Daoy (cell line): ENCODE data around the gene KCNJ16. TPM values are rescaled to one million over a fixed set of nuclear protein-coding genes. Genes with fewer than 3 reads are reported as not detected.
"Not testable (repeated sequence)": the region's sequence is repeated elsewhere in the genome, so short reads cannot be mapped to it uniquely, and the experiment has no call there.

Source experiments
- DNase-seq: peaks from one replicate; pipeline ENCODE4 v3.0.0-alpha.2; 2015; ENCODE audit warnings: low read depth
- total RNA-seq: library from RNA; depleted of rRNA; stranded (reverse); fragments of >200 nt; shearing (Covaris generic); gene quantifications from 2 replicates; pipeline ENCODE4 v1.2.3, GENCODE V29; 2014; rRNA removed

The KCNJ16 gene
- total RNA-seq, result not detected in 2 replicates

DNA sequence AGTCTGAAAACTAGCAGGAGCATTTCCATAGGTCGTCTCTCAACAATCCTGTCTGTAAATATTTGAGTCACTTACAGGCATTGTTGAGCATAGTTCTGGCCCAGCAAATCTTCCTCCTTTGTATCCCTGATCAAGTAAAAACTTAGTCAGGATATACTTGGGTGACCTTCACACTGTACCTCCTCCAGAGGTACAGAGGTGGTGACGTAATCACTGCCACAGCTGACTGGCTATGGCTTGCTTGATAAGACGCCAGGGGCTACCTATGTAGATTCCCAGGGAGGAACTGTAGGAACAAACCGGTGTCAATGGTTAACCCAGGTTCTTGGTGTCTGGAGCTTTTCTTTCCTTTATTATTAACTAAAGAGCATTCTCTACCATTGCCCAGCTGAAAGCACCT is at the start of gene KCNJ16:
Gene KCNJ16 (plus strand): TSS at position 270 of the 400 bp plus-strand sequence. CDS start 56,863 bp downstream, outside the sequence.
- peak; percentile 16 for DNase-seq

DNA sequence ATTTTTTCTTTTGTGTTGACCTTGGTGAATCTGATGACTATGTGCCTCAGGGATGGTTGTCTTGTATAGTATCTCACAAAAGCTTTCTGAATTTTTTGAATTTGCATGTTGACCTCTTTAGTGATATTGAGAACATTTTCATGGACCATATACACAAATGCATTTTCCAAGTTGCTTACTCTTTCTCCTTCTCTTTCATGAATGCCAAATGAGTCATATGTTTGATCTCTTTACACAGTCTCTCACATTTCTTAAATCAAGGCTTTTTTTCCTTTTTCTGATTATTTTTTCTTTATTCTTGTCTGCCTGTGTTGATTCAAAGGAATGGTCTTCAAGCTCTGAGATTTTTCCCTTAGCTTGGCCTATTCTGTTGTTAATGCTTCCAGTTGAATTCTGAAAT is 46.6 kb upstream of the KCNJ16 start:
- no peak for DNase-seq

DNA sequence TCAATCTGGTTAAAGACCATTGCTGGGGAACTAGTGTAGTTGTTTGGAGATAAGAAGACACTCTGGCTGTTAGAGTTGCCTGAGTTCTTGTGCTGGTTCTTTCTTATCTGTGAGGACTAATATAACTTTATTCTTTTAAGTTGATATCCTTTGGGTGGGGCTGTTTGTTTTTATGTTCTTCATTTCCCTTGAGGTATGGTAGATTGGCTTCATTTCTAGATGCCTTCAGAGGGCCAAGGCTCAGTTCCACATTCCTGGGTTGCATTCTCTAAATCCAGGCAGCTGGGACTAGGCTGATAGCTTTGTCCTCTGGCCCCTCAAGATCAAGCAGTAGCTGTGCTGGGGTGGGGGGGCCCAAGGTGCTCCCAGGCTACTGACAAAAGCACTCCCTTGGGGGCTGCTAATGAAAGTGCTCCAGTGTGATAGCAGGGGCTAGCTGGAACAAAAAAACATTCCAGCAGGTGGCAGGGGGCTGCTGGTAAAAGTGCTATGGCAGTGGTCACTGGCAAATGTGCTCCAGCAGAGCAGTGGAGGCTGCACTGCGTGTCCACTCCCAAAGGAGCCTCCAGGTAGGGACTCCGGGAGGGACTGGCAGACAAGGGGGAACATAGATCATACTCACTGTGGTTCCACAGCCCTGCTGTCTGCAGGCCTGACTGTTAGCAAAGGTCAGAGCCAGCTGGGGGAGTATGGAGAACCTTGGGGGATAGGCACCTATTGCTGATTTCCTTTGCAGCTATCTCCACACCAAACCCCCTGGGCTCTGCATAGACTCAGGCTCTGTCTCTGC is 45.9 kb upstream of the KCNJ16 start:
- DNase-seq, result no peak

DNA sequence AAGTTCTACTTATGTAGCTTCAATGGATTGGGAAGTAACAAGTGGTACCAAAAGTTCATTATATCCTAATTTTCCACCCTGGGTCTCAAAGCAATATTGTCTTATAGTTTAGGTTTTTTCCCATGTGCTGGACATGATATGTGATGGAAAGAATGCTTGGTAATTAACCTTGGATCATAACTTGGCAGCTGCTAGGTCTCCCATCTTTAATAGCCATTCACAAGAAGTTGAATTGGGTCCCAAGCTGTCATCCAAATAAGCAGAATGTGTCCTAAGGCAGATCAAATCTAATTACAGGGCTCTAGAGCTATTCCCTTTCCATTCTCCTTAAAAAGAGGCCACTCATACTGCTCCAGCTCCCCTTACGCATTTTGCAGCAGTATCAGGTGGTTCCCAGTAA is 44.7 kb upstream of the KCNJ16 start:
- no peak for DNase-seq

DNA sequence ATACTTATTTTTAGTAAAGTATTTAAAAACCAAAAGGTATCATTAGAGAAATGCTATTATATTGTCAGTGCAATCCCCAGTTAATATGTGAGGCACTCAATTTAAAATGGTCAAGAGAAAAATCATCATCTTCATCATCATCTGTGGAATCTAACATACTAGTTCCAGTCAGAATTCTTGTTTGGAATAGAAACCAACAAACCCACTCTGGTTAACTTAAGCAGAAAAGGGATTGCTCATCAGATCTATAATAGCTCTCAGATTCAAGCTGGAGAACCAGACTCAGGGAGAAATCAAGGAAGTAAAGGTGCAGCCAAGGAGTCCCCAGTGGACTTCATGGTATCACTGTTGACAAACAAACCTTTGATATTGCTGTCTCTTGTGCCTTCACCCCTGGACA is 43.7 kb upstream of the KCNJ16 start:
- no peak for DNase-seq

DNA sequence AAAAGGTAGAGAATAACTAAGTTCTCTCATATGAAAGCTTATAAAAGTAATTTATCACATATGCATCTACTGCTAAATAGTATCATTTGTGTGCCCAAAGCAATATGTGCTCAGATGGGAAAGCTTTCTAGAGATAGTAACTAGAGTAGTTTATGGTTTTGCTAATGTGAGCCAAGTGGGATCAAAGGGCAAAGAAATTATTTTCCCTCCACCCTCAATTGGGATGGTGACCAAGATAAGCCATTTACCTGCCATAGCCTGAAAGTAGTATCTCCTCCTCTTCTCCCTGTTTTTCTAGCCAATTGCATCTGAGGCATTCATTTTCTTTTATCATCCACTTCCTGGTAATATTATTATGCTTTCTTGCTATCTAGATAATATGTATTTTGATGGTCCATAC is 41.9 kb upstream of the KCNJ16 start:
- no peak for DNase-seq

DNA sequence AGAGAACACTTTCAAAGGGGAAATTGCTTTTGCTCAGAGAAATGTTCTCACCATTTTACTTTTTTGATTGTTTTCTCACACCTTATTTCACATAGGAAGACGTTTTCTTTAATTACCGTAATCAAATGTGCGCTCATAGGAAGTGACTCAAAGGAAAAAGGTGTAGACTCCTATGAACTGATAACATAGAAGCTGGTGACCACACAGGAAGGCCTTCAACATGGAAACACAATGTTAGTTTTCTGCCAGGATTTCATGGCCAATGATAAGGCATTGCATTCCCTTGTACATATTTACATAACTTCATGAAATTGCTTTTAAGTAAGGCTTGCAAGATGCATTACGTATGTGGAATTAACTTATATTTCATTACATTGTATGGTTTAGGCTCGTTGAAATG is 40.9 kb upstream of the KCNJ16 start:
- DNase-seq, result no peak

DNA sequence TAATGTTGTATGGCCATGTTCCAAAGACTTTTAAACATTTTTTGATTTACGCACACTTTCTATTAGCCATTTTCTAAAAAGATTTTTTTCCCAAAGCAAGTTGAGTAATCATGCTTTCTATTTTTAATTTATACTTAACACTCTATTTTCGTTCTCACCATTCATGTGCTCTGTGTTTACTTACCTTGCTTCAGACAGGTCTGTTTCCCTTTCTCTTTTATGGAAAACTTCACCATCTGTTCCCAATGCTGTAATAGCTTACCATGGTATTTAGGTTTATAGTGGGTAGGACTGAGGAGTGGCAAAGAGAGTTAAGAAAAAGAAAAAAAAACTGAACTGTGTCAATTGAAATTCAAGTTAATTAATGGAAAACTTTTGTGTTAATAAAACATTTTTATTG is 37.5 kb upstream of the KCNJ16 start:
- no peak for DNase-seq

DNA sequence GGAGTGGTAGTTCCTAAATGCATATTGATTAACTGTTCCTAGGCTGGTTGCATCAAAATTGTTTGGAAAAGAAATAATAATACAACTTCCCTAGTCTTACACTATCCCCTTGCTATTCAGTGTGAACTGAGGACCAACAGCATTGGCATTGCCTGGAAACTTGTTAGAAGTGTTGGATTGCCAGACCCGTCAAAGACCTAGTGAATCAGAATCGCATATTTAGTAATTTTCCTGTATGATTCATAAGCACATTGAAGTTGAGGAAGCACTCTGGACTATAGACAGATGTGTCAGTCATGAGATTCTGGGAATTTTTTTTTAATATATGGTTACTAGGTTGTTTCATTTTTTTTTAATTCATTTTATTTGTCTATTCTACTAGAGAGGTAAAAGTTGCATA is 34.7 kb upstream of the KCNJ16 start:
- DNase-seq, result no peak

DNA sequence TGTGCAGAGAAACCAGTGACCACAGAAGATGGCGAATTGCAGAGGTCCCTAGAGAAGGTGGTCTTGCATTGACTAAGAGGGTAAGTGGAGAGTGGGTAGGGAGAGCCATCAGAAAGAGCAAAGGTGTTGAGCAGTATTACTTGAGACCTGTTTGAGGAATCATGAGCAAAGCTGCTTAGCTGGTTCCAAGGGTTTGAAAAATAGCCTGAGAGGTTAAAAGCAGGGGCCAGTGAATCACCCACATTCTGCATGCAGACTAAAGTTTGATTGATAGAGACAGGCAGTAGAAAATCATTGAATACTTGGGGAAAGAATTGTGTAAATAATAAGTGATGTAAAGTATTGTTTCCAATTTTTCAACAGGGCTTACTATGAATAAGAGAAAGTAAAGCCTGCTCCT is 34.0 kb upstream of the KCNJ16 start:
- DNase-seq, result no peak

DNA sequence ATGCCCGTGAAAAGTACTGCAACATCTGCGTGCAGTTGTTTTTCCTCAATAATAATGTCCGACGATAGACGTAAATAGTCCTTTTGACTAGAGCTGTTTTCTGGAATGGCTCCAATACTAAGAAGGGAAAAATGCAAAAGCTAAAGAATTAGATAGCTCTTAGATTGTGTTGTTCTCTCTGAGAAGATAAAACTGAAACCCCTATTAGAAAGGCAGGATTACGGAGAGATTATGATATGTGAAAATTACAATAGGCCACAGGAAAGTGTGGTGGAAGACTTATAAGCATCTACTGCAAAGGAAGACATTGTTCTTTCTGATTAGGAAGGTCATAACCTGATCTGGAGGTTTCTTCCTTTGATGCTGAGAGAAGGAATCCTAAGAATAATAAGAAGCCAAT is 33.5 kb upstream of the KCNJ16 start:
- no peak for DNase-seq

DNA sequence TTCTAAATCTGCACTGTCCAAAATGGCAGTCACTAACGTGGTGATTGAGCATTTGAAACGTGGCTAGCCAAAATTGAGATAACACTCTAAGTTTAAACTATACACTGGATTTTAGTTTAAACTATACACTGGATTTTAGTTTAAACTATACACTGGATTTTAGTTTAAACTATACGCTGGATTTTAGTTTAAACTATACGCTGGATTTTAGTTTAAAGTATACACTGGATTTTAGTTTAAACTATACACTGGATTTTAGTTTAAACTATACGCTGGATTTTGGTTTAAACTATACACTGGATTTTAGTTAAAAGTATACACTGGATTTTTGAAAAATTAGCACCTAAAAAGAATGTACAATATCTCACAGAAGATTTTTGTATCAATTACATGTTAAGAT is 29.2 kb upstream of the KCNJ16 start:
- DNase-seq, result not testable (repeated sequence)

DNA sequence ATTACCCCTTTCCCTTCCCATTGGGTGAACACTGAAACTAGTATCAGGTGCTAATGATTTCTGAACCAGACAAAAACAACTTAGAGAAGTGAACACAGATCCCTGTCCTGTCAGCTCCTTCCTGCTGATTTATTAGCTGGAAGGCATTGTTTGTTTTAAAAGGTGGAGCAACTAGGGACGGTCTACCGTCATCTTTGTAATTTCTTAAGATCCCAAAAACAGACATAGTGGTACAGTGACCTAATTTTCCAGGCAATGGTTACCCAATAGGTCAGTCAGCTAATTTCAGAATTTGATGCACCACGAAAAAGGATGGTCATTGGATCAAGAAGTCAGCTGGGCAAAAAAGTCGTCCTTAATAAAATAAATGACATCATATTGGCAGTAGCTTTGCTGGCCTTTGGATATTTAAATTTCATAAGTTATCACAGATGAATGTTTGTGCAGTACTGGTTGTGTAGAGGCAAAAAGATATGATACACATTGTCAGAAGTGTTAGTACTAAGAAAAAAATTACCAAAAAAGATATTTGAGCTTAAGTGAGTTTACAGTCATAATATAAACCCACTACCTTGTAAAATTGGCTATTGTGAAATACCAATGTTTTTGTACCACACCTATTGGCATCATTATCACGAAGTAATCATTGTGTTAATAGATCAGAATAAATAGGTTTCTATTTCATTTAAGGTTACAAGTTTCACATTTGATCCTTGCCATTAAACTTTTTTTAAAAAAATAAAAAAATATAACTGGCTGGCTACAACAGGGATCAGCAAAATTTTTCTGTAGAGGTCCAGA is 27.2 kb upstream of the KCNJ16 start:
- no peak for DNase-seq

DNA sequence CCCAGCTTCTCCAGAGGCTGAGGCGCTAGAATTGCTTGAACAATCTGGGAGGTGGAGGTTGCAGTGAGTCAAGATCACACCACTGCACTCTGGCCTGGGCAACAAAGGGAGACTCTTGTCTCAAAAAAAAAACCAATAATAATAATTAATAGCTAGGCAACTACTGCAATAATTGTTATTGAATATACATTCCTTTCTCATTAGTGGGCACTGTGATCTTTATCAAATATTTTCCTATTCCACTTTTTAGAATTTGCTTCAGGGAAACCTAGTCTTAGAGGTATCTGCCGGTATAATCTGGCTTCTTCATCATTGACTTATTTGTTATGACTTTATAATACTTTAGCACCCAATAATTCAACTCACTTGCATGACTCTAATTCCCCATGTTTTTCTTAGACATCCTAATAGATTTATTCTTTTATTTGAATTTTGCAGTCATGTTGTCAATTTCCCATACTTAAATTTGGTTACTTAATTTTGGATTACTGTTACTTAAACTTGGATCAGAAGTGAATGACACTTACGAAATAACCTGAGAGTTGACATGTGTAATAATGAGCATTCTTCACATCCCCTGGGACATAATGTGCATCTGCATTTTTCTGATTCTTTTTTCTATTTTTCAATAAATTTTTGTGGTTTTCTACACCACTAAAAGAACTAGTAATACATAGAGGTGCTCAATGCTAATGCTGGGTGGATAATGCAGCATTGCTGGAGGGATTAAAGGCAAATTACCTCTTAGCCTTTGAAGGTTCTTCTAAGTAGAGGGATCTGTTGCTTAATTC is 25.0 kb upstream of the KCNJ16 start:
- DNase-seq, result no peak

DNA sequence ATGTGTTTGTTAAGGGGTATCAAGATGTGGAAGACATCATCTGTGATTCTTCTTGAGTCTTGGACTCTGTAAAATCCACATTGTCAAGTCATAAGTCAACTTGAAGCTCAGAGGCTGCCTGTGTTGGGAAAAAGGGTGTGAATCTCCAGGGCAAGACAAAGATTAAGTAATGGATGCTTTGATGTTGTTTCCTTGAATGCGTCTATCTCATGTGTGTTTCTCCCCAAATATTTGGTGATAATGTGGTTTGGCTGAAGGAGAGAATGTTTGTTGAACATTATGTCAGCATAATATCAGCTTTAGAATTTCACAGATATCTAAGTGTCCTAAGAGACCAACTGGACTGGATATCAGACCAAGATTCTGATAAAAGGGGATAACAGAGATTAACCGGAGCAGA is 24.1 kb upstream of the KCNJ16 start:
- no peak for DNase-seq

DNA sequence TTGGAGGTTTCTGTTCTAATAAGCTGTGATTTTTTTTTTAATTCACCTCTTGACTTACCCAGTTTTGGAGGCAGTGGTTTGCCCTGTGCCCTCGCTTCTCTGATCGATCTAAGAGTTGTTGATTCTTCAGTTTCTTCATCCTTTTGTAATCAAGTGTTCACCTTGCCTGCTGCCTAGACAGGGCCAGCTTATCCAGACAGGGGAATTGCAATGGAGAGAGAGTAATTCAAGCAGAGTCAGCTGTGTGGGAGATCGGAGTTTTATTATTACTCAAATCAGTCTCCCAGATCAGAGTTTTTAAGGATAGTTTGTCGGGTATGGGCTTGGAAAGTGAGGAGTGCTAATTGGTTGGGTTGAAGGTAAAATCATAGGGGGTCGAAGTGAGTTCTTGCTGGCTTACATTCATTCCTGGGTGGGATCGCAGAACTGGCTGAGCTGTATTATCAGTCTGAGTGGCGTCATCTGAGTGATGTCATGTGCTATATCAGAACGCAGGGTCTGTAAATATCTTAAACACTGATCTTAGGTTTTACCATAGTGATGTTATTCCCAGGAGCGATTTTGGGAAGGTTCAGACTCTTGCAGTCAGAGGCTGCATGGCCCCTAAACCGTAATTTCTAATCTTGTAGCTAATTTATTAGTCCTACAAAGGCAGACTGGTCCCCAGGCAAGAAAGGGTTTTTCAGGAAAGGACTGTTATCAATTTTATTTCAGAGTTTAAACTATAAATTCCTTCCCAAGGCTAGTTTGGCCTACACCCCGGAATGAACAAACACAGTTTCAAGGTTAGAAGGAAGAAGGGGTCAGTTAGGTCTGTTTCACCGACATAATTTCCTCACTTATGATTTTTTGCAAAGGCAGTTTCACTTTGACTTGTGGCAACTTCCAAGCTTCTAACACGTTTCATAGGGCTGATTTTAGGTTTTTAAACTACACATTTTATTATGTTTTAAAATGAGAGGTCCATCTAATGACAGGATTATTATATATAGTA is 21.5 kb upstream of the KCNJ16 start:
- no peak for DNase-seq

DNA sequence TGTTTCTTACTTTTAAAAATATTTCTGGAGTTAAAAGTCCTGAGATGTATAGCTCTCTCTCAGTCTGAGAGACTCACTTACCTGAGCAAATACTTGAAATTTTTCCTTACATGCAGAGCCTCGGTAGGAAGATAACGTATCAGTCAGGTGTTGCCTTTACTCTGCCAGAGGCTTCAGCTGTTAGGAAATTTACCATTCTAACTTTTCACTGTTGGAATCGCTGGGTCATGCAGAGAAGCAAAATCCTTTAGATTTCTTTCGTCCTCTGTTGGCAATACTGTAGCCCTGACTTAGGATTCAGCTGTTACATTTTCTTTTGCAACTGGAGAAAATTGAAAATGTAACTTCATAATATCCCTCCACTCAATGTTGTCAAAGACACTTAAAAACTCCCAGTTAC is 20.0 kb upstream of the KCNJ16 start:
- no peak for DNase-seq

DNA sequence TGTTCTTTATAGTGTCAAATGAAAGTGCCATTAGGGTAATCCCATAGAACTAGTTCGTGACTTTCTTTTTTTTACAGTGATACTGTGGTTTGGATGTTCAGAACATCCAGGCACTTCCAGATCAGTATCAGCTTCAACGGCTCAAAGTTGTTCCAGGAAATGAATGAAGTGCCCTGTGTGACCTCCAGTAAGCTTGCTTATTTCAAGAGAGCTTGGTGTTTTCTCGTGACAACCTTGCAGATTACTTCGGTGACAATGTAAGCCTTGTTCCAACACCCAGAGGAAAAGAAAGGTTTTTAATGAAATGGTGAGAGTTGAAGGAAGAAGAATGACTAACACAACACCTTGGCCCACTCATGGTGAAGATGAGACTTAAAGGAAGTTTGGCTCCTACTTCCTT is 16.0 kb upstream of the KCNJ16 start:
- DNase-seq, result no peak

DNA sequence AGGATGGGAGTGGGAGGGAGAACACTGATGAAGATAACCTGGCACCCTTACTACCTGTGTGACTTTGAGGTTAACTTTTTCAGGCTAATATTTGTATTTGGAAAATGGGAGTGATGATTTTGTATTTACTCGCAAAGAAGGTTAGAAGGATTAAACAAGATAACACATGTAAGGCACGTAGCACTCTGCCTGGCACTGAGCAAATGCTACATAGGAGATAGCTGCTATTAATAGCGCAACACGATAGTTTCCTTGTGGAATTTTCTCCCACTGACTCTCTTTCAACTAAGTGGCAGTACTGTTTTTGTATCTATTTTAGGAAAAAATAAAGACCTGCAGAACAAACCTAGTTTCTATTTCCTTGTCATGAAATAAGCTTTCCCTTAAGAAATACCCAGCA is 15.4 kb upstream of the KCNJ16 start:
- DNase-seq, result no peak

DNA sequence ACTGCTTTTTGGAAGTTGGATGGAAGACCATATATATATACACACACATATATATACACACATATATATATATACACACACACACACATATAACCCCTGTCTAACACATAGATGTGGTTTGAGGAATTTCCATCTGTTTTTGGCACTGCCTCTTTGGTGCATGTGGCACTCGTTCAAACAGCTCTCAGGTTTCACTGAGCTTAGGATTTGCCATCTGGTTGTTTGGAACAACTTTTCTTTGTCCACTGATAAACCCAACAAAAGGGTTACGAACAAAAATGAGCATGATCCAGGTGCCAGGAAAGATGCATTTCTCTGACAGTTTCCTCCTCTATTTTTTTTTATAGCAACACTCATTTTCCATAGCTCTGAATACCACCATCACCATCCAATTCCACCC is 14.6 kb upstream of the KCNJ16 start:
- DNase-seq, result no peak

DNA sequence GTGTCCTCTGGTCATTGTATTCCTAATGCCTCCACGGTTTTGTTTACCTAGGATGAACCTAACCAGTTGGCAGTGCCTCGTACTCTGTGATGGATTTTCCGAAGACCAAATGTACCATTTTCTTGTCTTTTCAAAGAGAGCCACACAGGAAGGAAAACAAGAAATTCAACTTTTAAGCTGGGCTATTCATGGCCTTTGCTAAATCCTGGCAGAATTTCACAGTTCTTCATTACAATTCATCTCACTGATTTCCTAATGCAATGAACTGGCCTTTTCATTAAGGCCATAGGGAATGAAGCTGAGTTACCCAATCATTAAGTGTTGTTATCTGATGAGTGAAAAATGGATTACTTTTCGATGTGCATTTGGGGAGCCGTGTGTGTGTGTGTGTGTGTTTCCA is 7.9 kb upstream of the KCNJ16 start:
- no peak for DNase-seq
